Kidney glomerular epithelial cell (primary cell): ENCODE measurements around the gene THRSP.
"Not testable (repeated sequence)": the region's sequence is repeated elsewhere in the genome, so short reads cannot be mapped to it uniquely, and the experiment has no call there.

Experiments
- DNase-seq: peaks from one replicate; lab custom pipeline; 2025; lab: John Stamatoyannopoulos, UW

The THRSP gene

DNA sequence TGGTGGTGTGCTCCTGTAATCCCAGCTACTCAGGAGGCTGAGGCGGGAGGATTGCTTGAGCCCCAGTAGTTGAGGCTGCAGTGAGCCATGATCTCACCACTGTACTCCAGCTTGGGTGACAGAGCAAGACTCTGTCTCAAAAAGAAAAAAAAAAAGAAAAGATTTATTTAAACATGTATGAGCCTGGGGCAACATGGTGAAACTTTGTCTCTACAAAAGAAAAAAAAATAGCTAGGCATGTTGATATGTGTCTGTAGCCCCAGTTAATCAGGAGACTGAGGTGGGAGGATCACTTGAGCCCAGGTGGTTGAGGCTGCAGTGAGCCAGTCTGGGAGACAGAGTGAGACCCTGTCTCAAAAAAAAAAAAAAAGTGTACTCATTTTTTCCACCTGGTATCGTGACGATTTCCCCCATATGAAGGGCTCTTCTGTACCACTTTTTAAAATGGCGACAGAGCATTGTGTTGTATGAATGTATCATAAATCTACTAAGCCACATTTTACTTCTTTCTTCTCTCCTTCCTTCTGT is 24.2 kb upstream of the THRSP start:
- no peak for DNase-seq

DNA sequence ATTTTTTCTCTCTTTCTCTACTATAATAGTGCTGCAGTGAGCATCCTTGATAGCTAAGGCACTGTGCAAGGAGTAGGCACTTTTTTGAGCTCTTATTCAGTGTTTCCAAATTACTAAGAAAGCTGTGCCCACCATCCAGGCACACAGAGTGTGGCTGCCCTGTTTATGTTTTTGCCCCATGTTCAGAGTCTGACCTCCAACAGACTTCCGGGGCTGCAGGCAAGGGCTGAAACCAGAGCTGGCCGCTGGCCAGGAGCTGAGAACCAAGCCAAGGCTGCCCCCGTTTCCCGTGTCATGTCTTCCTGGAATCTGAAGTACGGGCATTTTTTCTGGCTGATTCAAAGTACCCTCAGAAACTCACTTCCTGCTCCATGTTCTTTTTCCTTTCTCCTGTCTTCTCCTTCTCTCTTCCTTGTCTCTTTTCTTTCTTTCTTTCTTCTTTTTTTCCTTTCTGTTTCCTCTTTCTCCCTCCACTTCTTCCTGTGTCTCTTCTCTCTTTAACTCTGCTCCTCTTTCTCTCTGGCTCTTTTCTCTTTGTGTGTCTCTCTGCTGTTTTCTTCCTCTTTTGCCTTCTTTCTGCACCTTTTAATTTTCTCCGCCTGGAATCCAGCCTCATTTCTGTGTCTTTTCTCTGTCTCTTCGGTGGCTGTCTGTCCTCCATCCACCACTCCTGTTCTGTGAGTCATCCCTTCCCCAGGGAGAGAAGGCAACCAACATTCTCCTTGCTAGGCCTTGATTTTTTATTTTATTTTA is 23.6 kb upstream of the THRSP start:
- DNase-seq: peak; percentile 78

DNA sequence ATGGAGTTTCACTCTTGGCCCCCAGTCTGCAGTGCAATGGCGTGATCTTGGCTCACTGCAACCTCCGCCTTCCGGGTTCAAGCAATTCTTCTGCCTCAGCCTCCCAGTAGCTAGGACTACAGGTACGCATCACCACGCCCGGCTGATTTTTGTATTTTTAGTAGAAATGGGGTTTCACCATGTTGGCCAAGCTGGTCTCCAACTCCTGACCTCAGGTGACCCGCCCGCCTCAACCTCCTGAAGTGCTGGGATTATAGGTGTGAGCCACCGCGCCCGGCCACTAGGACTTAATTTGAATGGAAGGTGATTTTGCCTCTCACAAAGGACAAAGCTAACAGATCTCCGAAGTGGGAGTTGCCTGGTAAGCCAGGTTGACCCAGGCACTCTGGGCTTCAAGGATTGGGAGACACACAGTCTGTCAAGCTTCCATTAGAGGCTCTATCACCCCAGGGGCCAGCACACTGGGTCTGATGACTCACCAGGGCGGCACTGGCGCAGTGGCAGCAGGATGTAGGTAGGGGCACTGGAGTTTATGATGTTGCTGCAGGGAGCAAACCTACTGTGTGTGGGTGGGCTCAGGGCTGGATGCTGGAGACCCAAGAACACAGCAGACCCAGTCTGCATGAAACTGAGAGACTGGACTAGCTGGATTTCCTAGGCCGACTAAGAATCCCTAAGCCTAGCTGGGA is 22.8 kb upstream of the THRSP start:
- no peak for DNase-seq

DNA sequence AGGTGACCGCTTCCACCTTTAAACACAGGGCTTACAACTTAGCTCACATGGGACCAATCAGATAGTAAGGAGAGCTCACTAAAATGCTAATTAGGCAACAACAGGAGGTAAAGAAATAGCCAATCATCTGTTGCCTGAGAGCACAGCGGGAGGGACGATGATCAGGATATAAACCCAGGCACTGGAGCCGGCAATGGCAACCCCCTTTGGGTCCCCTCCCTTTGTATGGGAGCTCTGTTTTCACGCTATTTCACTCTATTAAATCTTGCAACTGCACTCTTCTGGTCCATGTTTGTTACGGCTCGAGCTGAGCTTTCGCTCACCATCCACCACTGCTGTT is 22.3 kb upstream of the THRSP start:
- not testable (repeated sequence) for DNase-seq

DNA sequence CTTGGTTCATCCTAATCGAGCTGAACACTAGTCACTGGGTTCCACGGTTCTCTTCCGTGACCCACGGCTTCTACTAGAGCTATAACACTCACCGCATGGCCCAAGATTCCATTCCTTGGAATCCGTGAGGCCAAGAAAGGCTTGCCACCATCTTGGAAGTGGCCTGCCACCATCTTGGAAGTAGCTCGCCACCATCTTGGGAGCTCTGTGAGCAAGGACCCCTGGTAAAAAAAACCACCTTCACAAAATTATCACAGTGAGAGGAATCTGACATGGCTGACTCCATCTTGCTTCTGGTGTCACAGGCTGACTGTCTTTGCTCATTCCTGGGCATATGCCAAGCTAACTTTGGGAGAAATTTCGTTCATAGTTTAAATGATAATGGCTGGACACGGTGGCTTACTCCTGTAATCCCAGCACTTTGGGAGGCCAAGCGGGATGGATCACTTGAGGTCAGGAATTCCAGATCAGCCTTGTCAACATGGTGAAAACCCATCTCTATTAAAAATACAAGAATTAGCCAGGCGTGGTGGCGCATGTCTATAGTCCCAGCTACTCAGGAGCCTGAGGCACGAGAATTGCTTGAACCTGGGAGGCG is 21.7 kb upstream of the THRSP start:
- peak; percentile 30 for DNase-seq

DNA sequence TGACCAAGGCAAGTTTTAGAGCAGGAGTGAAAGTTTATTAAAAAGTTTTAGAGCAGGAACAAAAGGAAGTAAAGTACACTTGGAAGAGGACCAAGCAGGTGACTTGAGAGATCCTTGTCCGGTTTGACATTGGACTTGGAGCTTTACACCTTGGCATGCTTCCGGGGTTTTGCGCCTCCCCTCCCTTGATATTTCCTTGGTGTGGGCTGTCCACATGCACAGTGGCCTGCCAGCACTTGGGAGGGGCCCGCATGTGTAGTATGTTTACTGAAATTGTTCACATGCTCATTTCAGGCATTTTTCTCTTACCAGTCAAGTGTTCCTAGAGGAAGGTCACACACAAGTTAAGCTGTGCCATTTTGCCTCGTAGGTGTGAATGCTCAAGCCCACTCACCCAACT is 19.0 kb upstream of the THRSP start:
- DNase-seq: no peak

DNA sequence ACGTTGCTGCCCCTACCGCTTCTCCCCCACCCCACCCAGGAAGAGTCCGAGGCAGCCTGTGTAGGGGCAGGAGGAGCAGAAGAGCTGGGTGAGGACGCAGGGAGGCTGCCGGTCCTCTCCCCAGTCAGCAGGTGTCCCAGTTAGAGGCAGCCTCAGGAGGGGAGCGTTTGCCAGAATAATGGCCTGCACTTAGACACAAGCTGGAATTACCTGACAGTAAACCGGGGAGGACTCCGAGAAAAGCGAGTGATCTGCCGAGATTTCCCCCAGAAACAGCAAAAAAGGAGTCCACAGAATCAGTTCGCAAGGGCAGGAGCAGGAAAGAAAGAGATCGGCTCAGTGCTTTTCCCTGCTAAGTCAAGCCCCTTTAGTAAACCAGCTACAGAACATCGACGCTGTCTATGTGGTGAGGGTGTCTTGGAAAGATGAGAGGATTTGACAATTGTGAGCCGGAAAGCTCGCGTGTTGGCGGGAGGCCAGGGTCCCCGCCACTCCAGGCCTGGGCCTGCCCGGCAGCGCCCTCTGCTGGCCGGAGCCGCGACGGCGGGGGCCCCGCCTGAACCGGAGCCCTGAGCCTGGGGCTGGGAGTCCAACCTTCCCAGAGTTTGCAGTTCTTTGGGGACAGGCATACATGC is 17.7 kb upstream of the THRSP start:
- peak; percentile 69 for DNase-seq

DNA sequence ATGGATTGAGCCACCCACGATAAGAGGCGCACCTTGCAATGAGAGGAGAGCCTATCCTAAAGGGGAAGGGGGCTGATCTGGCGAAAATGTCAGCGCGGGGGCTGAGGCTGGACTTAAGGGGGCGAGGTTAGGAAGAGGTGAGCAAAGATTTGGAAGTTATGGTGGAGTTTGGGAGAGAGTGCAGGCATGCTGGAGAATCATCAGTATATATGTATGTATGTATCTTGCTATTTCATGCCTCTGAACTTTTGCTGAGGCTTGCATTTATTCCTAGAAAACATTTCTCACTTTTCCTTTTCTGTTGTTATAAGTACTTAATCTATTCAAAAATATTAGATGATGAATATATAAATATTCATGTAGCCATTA is 17.2 kb upstream of the THRSP start:
- DNase-seq: no peak

DNA sequence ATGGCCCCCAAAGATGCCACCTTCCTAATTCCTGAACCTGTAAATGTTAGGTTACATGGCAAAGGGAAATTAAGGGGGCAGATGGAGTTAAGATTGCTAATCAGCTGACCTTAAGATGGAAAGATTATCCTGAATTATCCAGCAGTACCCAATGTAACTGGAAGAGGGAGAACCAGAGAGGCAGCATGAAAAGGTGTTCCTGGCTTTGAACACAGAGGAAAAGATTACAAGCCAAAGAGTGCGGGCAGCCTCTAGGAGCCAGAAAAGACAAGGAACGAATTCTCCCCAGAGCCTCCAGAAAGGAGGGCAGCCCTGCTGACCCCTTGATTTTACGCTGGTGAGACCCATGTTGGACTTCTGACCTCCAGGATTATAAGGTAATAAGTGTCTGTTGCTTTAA is 15.1 kb upstream of the THRSP start:
- no peak for DNase-seq

DNA sequence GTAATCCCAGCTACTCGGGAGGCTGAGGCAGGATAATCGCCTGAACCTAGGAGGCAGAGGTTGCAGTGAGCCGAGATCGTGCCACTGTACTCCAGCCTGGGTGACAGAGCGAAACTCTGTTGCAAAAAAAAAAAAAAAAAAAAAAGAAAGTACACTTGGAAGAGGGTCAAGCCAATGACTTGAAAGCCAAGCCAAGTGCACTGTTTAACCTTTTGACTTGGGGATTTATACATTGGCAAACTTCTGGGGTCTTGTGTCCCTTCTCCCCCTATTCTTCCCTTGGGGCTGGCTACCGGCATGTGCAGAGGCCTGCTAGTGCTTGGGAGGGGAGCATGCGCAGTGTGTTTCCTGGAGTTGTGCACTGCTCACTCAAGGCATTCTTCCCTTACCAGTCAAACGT is 14.3 kb upstream of the THRSP start:
- no peak for DNase-seq

DNA sequence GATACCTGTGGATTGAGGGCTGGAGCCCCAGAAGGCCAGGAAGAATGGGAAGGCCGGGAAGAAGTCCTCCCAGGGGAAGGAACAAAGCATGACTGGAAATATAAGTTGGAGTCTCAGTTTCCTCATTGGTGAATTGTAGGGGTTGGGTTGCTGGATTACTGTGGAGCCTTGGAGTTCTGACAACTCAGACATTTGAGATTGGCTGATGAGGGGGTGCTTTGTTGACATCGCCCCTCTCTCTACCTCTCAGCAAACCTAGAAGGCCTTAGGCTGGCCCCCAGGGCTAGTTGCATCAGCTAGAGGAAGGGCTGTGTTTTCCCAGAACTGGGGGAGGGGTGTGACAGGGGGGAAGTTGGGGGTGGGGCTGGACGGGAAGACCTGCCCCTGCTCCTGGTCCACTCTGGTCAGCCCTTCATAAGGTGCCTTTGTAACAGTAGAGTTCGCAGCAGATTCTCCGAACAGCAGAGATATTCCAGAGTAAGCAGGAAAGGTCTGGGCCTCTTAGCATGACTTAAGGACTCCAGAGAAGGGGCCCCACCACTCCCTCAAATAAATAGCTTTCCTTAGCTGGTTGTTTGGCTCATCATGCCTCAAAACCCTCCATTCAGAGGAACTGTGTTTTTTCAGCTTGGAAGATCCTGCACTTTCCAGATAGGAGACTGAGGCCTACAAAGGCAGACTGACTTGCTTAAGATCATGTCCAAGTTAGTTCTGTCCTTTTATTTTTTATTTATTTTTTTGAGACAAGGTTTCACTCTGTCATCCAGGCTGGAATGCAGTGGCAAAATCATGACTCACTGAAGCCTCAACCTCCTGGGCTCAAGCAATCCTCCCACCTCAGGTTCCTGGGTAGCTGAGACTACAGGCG is 12.5 kb upstream of the THRSP start:
- DNase-seq: peak; percentile 55

DNA sequence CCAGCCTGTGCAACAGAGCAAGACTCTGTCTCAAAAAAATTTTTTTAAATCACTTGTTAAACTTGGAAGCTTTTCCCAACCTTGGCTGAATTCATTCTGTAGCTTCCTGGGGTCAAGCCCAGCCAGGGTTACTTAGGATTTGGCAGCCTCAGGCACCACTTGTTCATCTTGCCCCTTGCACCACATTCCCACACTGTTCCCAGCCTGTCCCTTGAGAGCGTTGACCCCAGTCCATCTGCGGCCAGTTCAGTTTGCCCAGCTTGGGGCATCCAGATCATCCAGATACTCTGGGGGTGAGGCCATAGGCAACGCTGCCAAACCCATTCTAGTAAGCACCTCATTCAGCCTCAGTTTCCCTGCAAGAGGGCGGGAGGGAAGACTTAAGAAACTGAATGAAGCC is 8.7 kb upstream of the THRSP start:
- no peak for DNase-seq

DNA sequence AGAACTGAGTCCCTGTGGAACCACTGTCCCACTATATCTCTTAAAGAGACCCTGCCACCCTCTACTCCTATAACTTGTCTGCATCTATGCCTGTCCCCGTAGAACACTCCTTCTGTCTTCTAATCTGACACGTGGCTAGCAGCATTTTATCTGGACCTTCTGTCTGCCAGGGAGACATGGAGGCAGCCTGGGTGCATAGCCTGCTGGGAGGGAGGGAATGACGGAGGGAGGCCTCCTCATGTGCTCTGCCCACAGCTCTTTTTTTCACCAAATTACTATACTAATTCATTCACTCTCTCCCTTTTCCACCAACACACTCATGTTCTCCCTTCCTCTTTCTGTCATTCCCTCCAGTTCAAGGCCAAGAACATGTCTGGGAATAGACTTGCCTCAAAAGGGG is 7.6 kb upstream of the THRSP start:
- no peak for DNase-seq

DNA sequence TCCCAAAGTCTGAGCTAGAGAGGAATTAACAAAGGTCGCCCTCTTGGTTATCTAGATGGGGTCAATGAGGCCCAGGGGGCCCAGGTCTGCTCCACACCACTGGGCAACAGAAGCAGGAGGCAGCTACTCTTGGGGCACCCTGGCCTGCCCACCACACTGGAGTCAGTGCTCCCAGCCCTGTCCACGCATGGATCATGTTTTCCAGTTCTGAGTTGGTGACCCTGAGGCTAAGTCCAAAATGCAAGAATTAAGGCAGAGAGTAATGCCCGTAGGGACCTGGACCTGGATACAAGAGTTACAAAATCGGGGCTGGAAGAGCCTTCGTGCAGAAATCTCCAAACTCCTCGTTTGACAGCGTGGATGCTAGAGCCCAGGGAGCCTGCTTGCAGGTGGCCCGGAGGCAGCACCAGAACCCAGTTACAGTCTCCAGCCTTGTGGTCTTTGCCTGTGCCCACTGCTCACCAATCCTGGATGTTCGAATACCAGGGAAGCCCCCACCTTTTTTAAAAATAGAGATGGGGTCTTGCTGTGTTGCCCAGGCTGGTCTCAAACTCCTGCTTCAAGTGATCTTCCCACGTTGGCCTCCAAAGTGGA is 6.1 kb upstream of the THRSP start:
- no peak for DNase-seq

DNA sequence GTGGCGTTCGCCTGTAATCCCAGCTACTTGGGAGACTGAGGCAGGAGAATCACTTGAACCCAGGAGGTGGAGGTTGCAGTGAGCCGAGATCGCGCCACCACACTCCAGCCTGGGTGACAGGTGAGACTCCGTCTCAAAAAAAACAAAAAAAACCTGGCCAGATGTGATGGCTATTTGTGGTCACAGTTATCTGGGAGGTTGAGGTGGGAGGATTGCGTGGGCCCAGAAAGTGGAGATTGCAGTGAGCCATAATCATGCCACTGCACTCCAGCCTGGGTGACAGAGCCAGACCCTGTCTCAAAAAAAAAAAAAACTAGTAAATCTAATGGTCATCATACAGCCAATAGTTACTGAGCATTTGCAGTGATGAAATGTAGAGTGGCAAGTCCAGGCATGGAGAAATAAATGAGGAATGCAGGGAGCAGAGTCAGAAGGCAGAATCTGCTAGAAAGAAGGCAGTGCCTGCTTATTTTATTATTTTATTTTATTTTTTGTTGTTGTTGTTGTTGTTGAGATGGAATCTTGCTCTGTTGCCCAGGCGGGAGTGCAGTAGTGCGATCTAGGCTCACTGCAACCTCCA is 3.8 kb upstream of the THRSP start:
- DNase-seq: not testable (repeated sequence)

DNA sequence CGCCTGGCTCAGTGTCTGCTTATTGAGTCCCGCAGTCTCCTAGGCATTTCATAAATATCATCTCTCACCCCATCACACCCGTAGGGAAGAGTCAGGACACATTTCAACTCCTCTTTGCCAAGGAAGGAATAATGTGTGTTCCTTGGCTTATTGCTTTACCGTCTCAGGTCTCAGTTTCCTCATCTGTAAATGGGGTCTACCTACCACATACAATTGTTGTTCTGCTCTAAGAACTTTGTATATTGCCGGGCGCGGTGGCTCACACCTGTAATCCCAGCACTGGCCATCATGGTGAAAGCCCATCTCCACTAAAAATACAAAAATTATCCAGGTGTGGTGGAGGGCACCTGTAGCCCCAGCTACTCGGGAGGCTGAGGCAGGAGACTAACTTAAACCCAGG is 3.1 kb upstream of the THRSP start:
- DNase-seq: no peak

DNA sequence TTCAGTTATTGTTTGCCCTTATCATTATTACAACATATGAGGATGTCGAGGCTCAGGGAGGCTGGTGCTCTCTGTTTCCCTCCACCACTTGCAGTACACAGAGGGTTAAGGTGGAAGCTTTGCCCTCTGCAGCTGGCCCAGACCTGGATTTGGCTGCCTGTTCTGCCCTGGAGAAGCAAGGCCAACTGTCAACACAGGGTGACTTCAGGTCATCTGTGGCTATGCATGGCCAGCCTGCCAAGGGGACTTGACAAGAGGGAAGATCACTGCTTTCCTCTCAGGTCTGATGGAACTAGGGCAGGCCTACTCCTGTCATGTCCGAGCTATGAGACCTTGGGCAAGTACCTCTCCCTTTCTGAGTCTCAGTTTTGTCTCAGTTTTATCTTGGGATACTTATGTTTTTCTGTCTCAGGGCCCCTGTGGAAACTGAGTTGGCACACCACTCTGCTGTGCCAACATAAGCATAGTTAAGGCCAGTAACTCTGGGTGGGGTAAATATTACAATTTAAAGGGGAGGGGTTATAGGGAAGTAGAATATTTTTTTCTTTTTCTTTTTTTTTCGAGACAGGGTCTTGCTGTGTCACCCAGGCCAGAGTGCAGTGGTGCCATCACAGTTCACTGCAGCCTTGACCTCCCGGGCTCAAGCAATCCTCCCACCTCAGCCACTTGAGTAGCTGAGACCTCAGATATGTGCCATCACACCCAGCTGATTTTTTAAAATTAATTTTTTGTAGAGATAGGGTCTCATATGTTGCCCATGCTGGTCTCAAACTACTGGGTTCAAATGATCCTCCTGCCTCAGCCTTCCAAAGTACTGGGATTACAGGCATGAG is 2.4 kb upstream of the THRSP start:
- no peak for DNase-seq

DNA sequence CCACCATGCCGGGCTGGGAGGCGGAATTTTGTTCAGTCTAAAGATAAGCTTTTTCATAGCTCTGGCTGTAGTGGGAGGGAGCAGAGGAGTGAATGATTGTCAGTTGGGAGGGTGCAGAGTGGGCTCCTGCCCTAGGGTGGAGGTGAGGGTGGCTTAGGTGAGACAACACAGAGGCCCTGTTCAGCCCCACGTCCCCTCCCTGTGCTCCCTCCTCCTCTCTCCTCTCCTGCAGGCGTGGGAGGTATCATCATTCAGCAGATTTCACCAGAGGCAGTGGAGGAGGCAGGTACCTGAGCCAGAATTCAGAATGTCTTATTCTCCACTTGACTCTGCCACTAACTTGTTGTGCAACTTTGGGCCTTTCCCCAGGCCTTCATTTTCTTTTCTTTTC is 1.7 kb upstream of the THRSP start:
- DNase-seq: no peak

DNA sequence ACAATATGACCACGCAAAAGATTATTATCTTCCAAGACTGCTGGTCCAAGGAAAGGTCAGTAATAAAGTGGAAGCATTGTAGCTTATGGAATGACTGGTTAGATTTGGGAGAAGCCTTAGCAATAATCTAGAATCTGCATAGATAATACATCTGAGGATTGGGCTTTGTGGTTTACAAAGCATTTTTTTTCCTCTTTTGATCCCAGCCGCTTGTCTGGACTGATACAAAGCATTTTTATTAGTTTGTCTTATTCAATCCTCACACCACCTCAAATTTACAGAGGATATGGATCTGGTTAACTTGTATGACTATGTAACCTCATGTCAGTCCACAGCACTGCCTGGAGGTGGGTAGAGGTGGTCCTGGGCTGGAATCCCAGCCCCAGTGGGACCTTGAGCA is 990 bp upstream of the THRSP start:
- DNase-seq: no peak

DNA sequence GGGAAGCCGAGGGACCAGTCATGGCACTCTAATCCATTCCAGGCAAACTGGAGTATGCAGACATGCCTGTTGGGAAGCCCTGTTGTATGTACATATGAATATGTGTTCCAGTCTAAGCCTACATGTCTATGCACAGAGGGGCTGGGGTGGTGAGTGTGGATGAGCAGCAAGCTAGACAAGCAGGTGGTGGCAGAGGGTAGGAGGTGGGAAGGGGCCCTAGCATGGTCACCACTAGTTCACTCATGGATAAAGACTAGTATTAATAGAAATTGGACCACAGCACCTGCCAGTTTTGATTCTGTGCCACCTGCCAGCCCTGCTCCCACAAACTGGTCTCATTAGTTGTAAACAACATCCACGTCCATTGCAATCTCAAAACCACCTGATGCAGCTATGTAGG is 1.5 kb downstream of the THRSP start:
- no peak for DNase-seq
